ENCODE data around the gene SUCO. TPM values are rescaled to one million over a fixed set of nuclear protein-coding genes. Genes with fewer than 3 reads are reported as not detected.

Gene SUCO
- total RNA-seq, 1 experiment from 2014 or later = 50.3 TPM

GRCh38 chr1:172559572-172560210 is 26.7 kb downstream of the SUCO start:
- BruUV-seq (replicated peaks) = no TSS peak
- intact Hi-C loops (cut with micrococcal nuclease; ENCODE audit: unreplicated experiment) = no loop called here
- Histone ChIP-seq H3K4me1 (peaks cover 12% of the 10 kb centered on the region; the same call in 1 of the 2 replicates), H3K27me3 (replicated peaks; ENCODE audit: control insufficient read depth, insufficient read depth, low read length) (no peaks in the 10 kb centered on the region), H3K9me3 (no peaks in the 10 kb centered on the region), H3K4me3 (ENCODE audit: low read depth, low read length) (no peak overlapping the region), H3K36me3 (ENCODE audit: control insufficient read depth, insufficient read depth, low read length) (peaks cover 3% of the 10 kb centered on the region)
- Mint-ChIP-seq H3K27me3 (ENCODE audit: insufficient read depth, unreplicated experiment) (no peaks in the 10 kb centered on the region), H3K27ac (ENCODE audit: unreplicated experiment) (no peak overlapping the region), H3K4me1 (ENCODE audit: low read depth, unreplicated experiment) (no peaks in the 10 kb centered on the region), H3K4me3 (ENCODE audit: unreplicated experiment) (no peak overlapping the region), H3K36me3 (ENCODE audit: insufficient read depth, unreplicated experiment) (peaks cover 51% of the 10 kb centered on the region), H3K9me3 (ENCODE audit: unreplicated experiment) (no peaks in the 10 kb centered on the region)
- TF ChIP-seq CTCF (IDR thresholded peaks at IDR 0.05; ENCODE audit: insufficient read depth in 1 of 2, low read depth in 1 of 2, low read length in 1 of 2, severe bottlenecking in 1 of 2, unreplicated experiment in 1 of 2) = no peak
- ChIA-PET CTCF (no interaction called here), POLR2A (no interaction called here)
- no peak for DNase-seq

GRCh38 chr1:172561252-172561651 is 28.3 kb downstream of the SUCO start:
- H3K4me1 ChIP-seq = peaks cover 12% of the 10 kb centered on the region; the same call in 1 of the 2 replicates
- H3K9me3 ChIP-seq = no peaks in the 10 kb centered on the region
- intact Hi-C loops (cut with micrococcal nuclease; ENCODE audit: unreplicated experiment) = no loop called here
- no peak for TF ChIP-seq CTCF (IDR thresholded peaks at IDR 0.05; ENCODE audit: insufficient read depth in 1 of 2, low read depth in 1 of 2, low read length in 1 of 2, severe bottlenecking in 1 of 2, unreplicated experiment in 1 of 2)
- peaks cover 3% of the 10 kb centered on the region for H3K36me3 ChIP-seq (ENCODE audit: control insufficient read depth, insufficient read depth, low read length)
- H3K4me3 ChIP-seq (ENCODE audit: low read depth, low read length) = no peak overlapping the region
- no TSS peak for BruUV-seq (replicated peaks)
- Mint-ChIP-seq H3K4me3 (ENCODE audit: unreplicated experiment) (no peak overlapping the region), H3K36me3 (ENCODE audit: insufficient read depth, unreplicated experiment) (peaks cover 58% of the 10 kb centered on the region), H3K9me3 (ENCODE audit: unreplicated experiment) (no peaks in the 10 kb centered on the region), H3K27me3 (ENCODE audit: insufficient read depth, unreplicated experiment) (no peaks in the 10 kb centered on the region), H3K4me1 (ENCODE audit: low read depth, unreplicated experiment) (no peaks in the 10 kb centered on the region), H3K27ac (ENCODE audit: unreplicated experiment) (no peak overlapping the region)
- CTCF ChIA-PET = no interaction called here
- H3K27me3 ChIP-seq (replicated peaks; ENCODE audit: control insufficient read depth, insufficient read depth, low read length) = no peaks in the 10 kb centered on the region
- POLR2A ChIA-PET = no interaction called here
- DNase-seq = no peak

GRCh38 chr1:172566196-172566997 is 33.4 kb downstream of the SUCO start:
- no peak overlapping the region for H3K4me3 Mint-ChIP-seq (ENCODE audit: unreplicated experiment)
- H3K27me3 ChIP-seq (replicated peaks; ENCODE audit: control insufficient read depth, insufficient read depth, low read length) = no peaks in the 10 kb centered on the region
- no peaks in the 10 kb centered on the region for H3K27me3 Mint-ChIP-seq (ENCODE audit: insufficient read depth, unreplicated experiment)
- no peak overlapping the region for H3K27ac Mint-ChIP-seq (ENCODE audit: unreplicated experiment)
- H3K4me3 ChIP-seq (ENCODE audit: low read depth, low read length) = no peak overlapping the region
- peaks cover 3% of the 10 kb centered on the region for H3K36me3 ChIP-seq (ENCODE audit: control insufficient read depth, insufficient read depth, low read length)
- H3K4me1 Mint-ChIP-seq (ENCODE audit: low read depth, unreplicated experiment) = no peaks in the 10 kb centered on the region
- TF ChIP-seq CTCF (IDR thresholded peaks at IDR 0.05; ENCODE audit: insufficient read depth in 1 of 2, low read depth in 1 of 2, low read length in 1 of 2, severe bottlenecking in 1 of 2, unreplicated experiment in 1 of 2) = no peak
- peaks cover 6% of the 10 kb centered on the region for H3K9me3 ChIP-seq
- H3K9me3 Mint-ChIP-seq (ENCODE audit: unreplicated experiment) = peaks cover 10% of the 10 kb centered on the region
- no TSS peak for BruUV-seq (replicated peaks)
- POLR2A ChIA-PET = no interaction called here
- peaks cover 71% of the 10 kb centered on the region for H3K36me3 Mint-ChIP-seq (ENCODE audit: insufficient read depth, unreplicated experiment)
- no peak for DNase-seq
- CTCF ChIA-PET = no interaction called here
- intact Hi-C loops (cut with micrococcal nuclease; ENCODE audit: unreplicated experiment) = no loop called here
- H3K4me1 ChIP-seq = no peaks in the 10 kb centered on the region
